Erythroblast (primary cell): ENCODE results near the gene BMP7.

Source experiments
- DNase-seq, 2 experiments: peaks; one replicate each; lab custom pipeline; 2025; lab: John Stamatoyannopoulos, UW
- GATA1 ChIP-seq: IDR thresholded peaks from 2 replicates; pipeline ENCODE4 v1.6.1; 2011; ENCODE audit warnings: low read depth, mild to moderate bottlenecking, control low read depth, low read length, moderate library complexity
- POLR2A ChIP-seq: IDR thresholded peaks from 2 replicates; pipeline ENCODE4 v1.6.1; 2011; ENCODE audit warnings: mild to moderate bottlenecking, low read length

The BMP7 gene

GRCh38 chr20:57124366-57124765 lies 142.1 kb downstream of the BMP7 start:
- DNase-seq, result no peak
- TF ChIP-seq GATA1, result no peak

DNA sequence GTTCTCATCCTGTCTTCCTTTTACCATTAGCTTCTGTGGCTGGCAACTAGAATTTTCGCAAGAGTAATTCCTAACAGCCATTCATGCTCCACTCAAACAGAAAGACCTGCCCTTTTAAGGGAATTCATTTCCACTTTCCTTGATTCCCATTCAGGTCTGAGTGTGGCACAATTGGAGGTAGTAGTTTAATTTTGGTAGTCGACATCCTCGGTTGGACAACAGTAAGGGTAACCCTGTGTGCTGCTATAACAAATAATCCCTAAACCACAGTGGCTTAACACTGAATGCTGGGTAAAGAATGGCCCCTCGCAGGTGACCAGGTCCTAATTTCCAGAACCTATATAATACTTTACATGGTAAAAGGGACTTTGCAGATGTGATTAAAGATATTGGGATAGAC lies 142.9 kb downstream of the BMP7 start:
- no peak for DNase-seq
- no peak for TF ChIP-seq GATA1
- no peak for TF ChIP-seq POLR2A

GRCh38 chr20:57122536-57123489 lies 143.6 kb downstream of the BMP7 start:
- no peak for DNase-seq
- TF ChIP-seq POLR2A (no peak), GATA1 (no peak)

DNA sequence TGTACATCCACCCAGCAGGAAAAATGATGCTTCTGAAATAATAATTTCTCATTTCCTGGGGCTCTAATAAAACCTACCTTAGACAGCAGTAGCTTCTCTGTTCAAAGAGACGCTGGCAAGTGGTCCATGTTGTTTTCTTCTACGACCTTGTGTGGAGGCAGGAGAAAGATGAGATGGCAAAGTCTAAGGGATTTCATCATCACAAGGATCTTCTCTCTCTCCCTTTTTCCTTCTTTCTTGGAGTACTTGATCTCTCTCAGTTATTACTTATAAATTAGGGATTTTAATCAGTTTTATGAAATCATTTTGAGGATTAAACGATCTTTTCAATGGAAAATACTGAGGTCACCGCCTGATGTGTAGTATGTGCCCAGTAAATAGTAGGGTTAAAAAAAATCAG lies 147.5 kb downstream of the BMP7 start:
- TF ChIP-seq GATA1, result no peak
- TF ChIP-seq POLR2A, result no peak
- DNase-seq, result no peak
